ENCODE results near the gene MOGAT2. TPM values are rescaled to one million over a fixed set of nuclear protein-coding genes. Genes with fewer than 3 reads are reported as not detected.

The MOGAT2 gene
- total RNA-seq, 1 donor from 2014 or later, result not detected

DNA sequence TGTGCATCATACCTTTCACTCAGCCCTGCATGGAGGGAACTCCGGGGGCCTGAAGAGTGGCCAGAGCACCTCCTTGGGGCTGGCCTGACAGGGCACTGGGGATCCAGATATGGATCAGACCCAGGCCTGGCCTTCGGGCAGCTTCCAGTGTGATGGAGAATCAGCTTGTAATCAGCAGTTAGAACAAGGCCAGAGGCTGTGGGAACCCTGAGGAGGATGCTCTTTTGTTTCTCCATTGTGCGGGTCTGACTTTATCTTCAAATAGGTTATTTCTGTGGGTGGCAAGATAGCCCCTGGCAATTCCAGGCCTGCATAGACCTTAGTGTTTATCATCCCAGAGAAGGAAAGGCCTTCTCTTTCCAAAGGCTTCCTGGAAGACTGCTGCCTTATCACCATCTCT is 63.2 kb downstream of the MOGAT2 start:
- DNase-seq (ENCODE audit: low read depth), result no peak

DNA sequence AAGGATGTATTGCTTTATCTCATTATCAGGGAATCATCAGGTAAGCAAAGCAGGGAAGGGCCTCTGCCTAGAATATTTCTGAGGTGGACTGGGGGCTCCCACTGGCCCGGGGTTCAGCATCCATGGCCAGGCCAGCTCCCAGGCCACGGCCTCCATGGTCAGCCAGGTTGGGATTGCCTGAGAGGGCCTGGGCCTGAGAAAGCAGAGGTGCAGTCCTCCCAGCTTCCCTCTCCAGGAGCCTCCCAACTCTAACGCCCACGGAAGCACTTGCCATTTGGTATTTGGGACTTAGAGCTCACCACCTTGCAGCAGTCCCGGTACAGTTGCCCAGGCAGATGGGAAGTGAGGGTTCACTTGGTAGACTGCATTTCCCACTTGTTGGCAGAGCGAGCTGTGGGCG is 63.7 kb downstream of the MOGAT2 start:
- DNase-seq (ENCODE audit: low read depth), result no peak

DNA sequence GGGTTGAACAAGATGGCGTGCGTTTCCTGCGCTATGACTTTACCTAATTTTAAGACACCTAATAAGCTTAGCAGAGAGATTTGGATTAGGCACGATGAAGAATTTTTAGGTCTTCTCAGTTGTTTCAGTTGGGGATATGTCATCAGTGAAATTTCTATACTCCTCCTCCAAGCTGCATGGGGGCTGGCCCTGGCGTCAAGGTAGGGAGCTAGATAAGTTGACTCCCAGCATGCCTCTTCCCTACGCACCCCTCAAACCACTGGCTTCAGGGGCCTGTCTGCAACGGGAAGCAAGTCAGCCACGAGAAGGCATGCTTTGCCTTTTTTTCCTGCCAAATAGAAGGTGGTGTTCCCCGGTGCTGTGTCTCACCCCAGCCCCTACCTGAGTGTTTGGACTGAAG is 64.2 kb downstream of the MOGAT2 start:
- DNase-seq (ENCODE audit: low read depth), result no peak

Other genes with a start within 250 kb of the MOGAT2 start
- 3.0 TPM in 2 replicates for gene GDPD5, start 191.9 kb upstream of the MOGAT2 start, total RNA-seq
- 219 and 458 TPM in 2 replicates for gene SERPINH1, start 155.6 kb upstream of the MOGAT2 start, total RNA-seq
- gene MAP6, start 48.8 kb upstream of the MOGAT2 start, total RNA-seq, result 0.35 and 3.2 TPM in 2 replicates
- gene DGAT2, start 50.9 kb downstream of the MOGAT2 start, total RNA-seq, result 1.7 and 3.7 TPM in 2 replicates
- gene UVRAG, start 97.4 kb downstream of the MOGAT2 start, total RNA-seq, result 12.9 and 17.7 TPM in 2 replicates

All from renal cortical epithelial cell (primary cell).